ENCODE data around the gene SALL4. TPM values are rescaled to one million over a fixed set of nuclear protein-coding genes. Genes with fewer than 3 reads are reported as not detected.
A peak's percentile ranks its signal among the peaks of the same experiment; 100 is the strongest.

The SALL4 gene
- total and polyA plus RNA-seq, 2 experiments from 2014 or later = 122 to 227 TPM

GRCh38 chr20:51769976-51770615 lies 32.2 kb downstream of the SALL4 start:
- Mint-ChIP-seq H3K27ac (no peak overlapping the region), H3K4me1 (peaks cover 4% of the 10 kb centered on the region; the same call in 2 of the 3 replicates), H3K27me3 (ENCODE audit: insufficient read depth, low read depth, poor library complexity) (peaks cover 7% of the 10 kb centered on the region), H3K4me3 (no peak overlapping the region), H3K36me3 (ENCODE audit: low read depth) (no peaks in the 10 kb centered on the region; the same call in 2 of the 3 replicates), H3K9me3 (no peaks in the 10 kb centered on the region)
- H3K27me3 ChIP-seq (ENCODE audit: insufficient read depth) = peaks cover 7% of the 10 kb centered on the region; the same call in 1 of the 2 replicates
- H3K4me3 ChIP-seq = no peak overlapping the region
- TF ChIP-seq JUNB (IDR thresholded peaks at IDR 0.05; ENCODE audit: unreplicated experiment) (no peak), STAT1 (IDR thresholded peaks at IDR 0.05; ENCODE audit: unreplicated experiment) (no peak), ZNF114 (CRISPR knock-in tag; IDR thresholded peaks at IDR 0.05) (no peak), NANOG (IDR thresholded peaks at IDR 0.05; ENCODE audit: borderline replicate concordance) (no peak), ZNF462 (CRISPR knock-in tag; IDR thresholded peaks at IDR 0.05) (no peak), POLR2AphosphoS5 (IDR thresholded peaks at IDR 0.05; ENCODE audit: low read depth) (no peak)
- H3K4me2 ChIP-seq = no peak overlapping the region
- DNase-seq (ENCODE audit: low spot score) (no peak), ATAC-seq (no peak)
- H3F3A ChIP-seq (replicated peaks; ENCODE audit: low read depth) = peaks cover 12% of the 10 kb centered on the region
- H3K4me1 ChIP-seq (ENCODE audit: insufficient read depth) = no peaks in the 10 kb centered on the region
- no peak overlapping the region for H2AFZ ChIP-seq
- H3K79me2 ChIP-seq (replicated peaks; ENCODE audit: insufficient read depth) = no peaks in the 10 kb centered on the region
- H3K27ac ChIP-seq (ENCODE audit: low read depth) = peak overlapping the region; percentile 69; the same call in 1 of the 2 replicates
- H3K9me2 ChIP-seq (ENCODE audit: insufficient read depth) = no peaks in the 10 kb centered on the region
- H4K20me1 ChIP-seq (replicated peaks; ENCODE audit: insufficient read depth) = no peaks in the 10 kb centered on the region; the same call in 1 of the 2 replicates
- no peaks in the 10 kb centered on the region; the same call in 1 of the 2 replicates for H3K36me3 ChIP-seq (ENCODE audit: insufficient read depth)

All from GM23338 (cell line).